Measurements from ENCODE around the gene ANKS6. TPM values are rescaled to one million over a fixed set of nuclear protein-coding genes. Genes with fewer than 3 reads are reported as not detected.

ANKS6 gene
- total RNA-seq, 4 donors from 2014 or later: 15.8 to 31.4 (median 23.6) TPM

DNA sequence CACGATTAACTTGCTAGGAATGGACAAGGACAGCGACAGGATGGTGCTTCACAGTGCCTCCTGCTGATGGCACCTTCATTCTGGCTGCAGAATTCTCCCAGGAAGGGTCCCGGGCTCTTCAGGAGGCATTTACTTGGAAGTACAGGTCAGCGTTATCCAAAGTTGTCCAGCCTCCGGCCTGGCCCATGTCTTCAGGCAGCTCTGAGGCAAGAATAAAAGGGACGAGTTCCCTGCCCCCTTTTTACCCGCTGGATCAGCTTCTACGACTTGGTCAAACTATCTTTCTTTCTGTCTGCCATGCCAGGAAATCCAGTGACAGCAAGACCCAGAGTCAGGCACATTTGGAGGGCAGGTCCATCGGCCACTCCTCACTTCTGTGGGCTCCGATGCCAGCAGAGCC lies 64.3 kb downstream of the ANKS6 start:
- intact Hi-C loops (cut with DNase I): no loop called here
- H3K4me3 ChIP-seq: no peak overlapping the region
- 89% methylated on average over 10 of the region's 10 CpGs for WGBS
- DNase-seq (ENCODE audit: extremely low spot score): no peak
- H3K4me1 ChIP-seq: no peaks in the 10 kb centered on the region
- TF ChIP-seq EP300 (IDR thresholded peaks at IDR 0.05) (no peak), POLR2A (IDR thresholded peaks at IDR 0.05; ENCODE audit: low read depth) (no peak), POLR2AphosphoS5 (IDR thresholded peaks at IDR 0.05) (no peak), CTCF (IDR thresholded peaks at IDR 0.05) (no peak)
- no peaks in the 10 kb centered on the region for H3K9me3 ChIP-seq
- H3K36me3 ChIP-seq: peaks cover 13 to 49% (median 35%) of the 10 kb centered on the region in 4 donors
- H3K27me3 ChIP-seq: no peaks in the 10 kb centered on the region
- no peak overlapping the region for H3K27ac ChIP-seq (replicated peaks in 1 of 4)

GRCh38 chr9:98730871-98731270 lies 65.5 kb downstream of the ANKS6 start:
- no peaks in the 10 kb centered on the region for H3K4me1 ChIP-seq
- 71% methylated on average over 5 of the region's 5 CpGs for WGBS
- H3K36me3 ChIP-seq: peaks cover 3 to 37% (median 26%) of the 10 kb centered on the region in 4 donors
- no peak overlapping the region for H3K4me3 ChIP-seq
- H3K9me3 ChIP-seq: no peaks in the 10 kb centered on the region
- no peak for DNase-seq (ENCODE audit: extremely low spot score)
- TF ChIP-seq EP300 (IDR thresholded peaks at IDR 0.05) (no peak), CTCF (IDR thresholded peaks at IDR 0.05) (no peak), POLR2AphosphoS5 (IDR thresholded peaks at IDR 0.05) (no peak), POLR2A (IDR thresholded peaks at IDR 0.05; ENCODE audit: low read depth) (no peak)
- H3K27me3 ChIP-seq: no peaks in the 10 kb centered on the region
- intact Hi-C loops (cut with DNase I): no loop called here
- H3K27ac ChIP-seq (replicated peaks in 1 of 4): no peak overlapping the region

GRCh38 chr9:98728500-98728899 lies 67.9 kb downstream of the ANKS6 start:
- no peak overlapping the region for H3K4me3 ChIP-seq
- WGBS: 89% methylated on average over 8 of the region's 11 CpGs
- no peaks in the 10 kb centered on the region for H3K4me1 ChIP-seq
- TF ChIP-seq POLR2A (IDR thresholded peaks at IDR 0.05; ENCODE audit: low read depth) (no peak), EP300 (IDR thresholded peaks at IDR 0.05) (no peak), POLR2AphosphoS5 (IDR thresholded peaks at IDR 0.05) (no peak), CTCF (IDR thresholded peaks at IDR 0.05) (no peak)
- H3K9me3 ChIP-seq: peaks cover 0 to 10% (median 3%) of the 10 kb centered on the region in 4 donors
- DNase-seq (ENCODE audit: extremely low spot score): no peak
- H3K36me3 ChIP-seq: peaks cover 0 to 13% (median 6%) of the 10 kb centered on the region in 4 donors
- intact Hi-C loops (cut with DNase I): no loop called here
- peaks cover 0 to 22% (median 0%) of the 10 kb centered on the region in 4 donors for H3K27me3 ChIP-seq
- H3K27ac ChIP-seq (replicated peaks in 1 of 4): no peak overlapping the region

GRCh38 chr9:98727428-98727827 lies 68.9 kb downstream of the ANKS6 start:
- H3K4me3 ChIP-seq: no peak overlapping the region
- peaks cover 0 to 8% (median 4%) of the 10 kb centered on the region in 4 donors for H3K36me3 ChIP-seq
- H3K4me1 ChIP-seq: no peaks in the 10 kb centered on the region
- intact Hi-C loops (cut with DNase I): no loop called here
- TF ChIP-seq POLR2A (IDR thresholded peaks at IDR 0.05; ENCODE audit: low read depth) (no peak), POLR2AphosphoS5 (IDR thresholded peaks at IDR 0.05) (no peak), EP300 (IDR thresholded peaks at IDR 0.05) (no peak), CTCF (IDR thresholded peaks at IDR 0.05) (no peak)
- DNase-seq (ENCODE audit: extremely low spot score): no peak
- whole genome bisulfite sequencing: 48% methylated on average over 6 of the region's 7 CpGs
- no peak overlapping the region for H3K27ac ChIP-seq (replicated peaks in 1 of 4)
- peaks cover 0 to 14% (median 4%) of the 10 kb centered on the region in 4 donors for H3K9me3 ChIP-seq
- peaks cover 0 to 32% (median 2%) of the 10 kb centered on the region in 4 donors for H3K27me3 ChIP-seq

DNA sequence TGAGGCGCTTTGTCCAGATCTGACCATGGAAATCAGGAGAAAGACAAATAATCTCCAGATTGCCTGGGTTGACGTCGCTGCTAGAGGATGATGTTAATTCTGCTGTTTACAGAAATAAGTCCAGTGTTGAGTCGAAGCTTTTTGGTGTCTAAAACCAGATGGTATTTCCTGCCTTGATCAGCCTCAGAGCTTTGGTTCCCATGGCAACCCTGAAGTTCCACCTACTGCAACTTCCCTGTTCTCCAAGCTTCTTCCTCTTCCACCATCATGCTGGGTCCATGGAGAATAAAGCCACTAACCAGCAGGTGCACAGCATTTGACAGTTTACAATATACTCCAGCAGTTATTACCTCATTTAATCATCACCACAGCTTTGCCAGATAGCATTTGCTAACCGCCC lies 69.6 kb downstream of the ANKS6 start:
- Histone ChIP-seq H3K4me3 (no peak overlapping the region), H3K27ac (replicated peaks in 1 of 4) (no peak overlapping the region), H3K4me1 (no peaks in the 10 kb centered on the region), H3K27me3 (peaks cover 0 to 39% (median 2%) of the 10 kb centered on the region in 4 donors), H3K36me3 (peaks cover 0 to 1% (median under 1%) of the 10 kb centered on the region in 4 donors), H3K9me3 (peaks cover 0 to 14% (median 4%) of the 10 kb centered on the region in 4 donors)
- no peak for DNase-seq (ENCODE audit: extremely low spot score)
- intact Hi-C loops (cut with DNase I): no loop called here
- 29% methylated on average over 5 of the region's 5 CpGs for WGBS
- TF ChIP-seq EP300 (IDR thresholded peaks at IDR 0.05): no peak
- TF ChIP-seq CTCF (IDR thresholded peaks at IDR 0.05): no peak
- TF ChIP-seq POLR2A (IDR thresholded peaks at IDR 0.05; ENCODE audit: low read depth): no peak
- no peak for TF ChIP-seq POLR2AphosphoS5 (IDR thresholded peaks at IDR 0.05)

Data from esophagus muscularis mucosa (tissue), 4 donors.